C4-2B (cell line): ENCODE results near the gene HAO2.

ENCODE experiments used
- CTCF ChIP-seq: fragments of 450-650 bp; conservative IDR thresholded peaks from 2 replicates; pipeline ENCODE4 v1.5.1; 2017; ENCODE audit warnings: mild to moderate bottlenecking
- ZFX ChIP-seq: fragments of 450-650 bp; IDR thresholded peaks from 2 replicates; pipeline ENCODE4 v1.6.1; 2017

GRCh38 chr1:119364640-119365039, 3.9 kb upstream of the HAO2 start:
- TF ChIP-seq CTCF = no peak
- no peak for TF ChIP-seq ZFX
